HG02938 (cell line): Measurements from ENCODE around the gene WDR81.
"Not testable (repeated sequence)": the region's sequence is repeated elsewhere in the genome, so short reads cannot be mapped to it uniquely, and the experiment has no call there.

ENCODE experiments used
- ATAC-seq: cut with Tn5 transposase; IDR thresholded peaks from one replicate; pipeline ENCODE4 v1.9.1; 2021; ENCODE audit warnings: mild to moderate bottlenecking, moderate library complexity; ENCODE audit not compliant: unreplicated experiment

The WDR81 gene

GRCh38 chr17:1753767-1754429 is 29.4 kb downstream of the WDR81 start:
- ATAC-seq: no peak

DNA sequence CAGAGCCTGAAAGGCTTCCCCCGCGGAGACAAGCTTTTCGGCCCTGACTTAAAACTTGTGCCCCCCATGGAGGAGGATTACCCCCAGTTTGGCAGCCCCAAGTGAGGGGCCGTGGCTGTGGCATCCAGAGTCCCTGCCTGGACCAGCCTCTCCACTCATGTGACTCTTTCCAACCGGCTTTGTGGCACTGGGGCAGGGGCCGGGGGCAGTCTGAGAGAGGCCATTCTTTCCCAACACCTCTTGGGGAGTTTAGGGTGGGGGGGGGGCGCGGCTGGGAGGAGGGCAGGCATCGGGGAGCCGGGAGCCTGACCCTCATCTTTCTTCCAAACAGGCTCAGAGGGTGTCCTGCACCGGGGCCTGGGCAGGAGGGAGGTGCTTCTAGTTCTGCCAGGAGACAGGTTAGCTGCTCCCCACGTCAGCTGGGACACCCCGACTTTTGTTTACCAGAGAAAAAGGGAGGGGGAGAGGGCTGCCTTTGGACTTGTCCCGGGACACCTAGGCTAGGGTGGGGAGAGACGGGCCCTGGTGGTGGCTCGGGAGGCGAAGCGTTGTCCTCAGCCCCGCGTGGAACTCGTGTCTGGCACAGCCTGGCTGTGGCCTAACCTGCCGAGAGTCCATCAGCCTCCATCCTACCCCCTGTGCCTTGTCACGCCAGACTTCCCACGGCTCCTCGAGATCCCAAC is 30.1 kb downstream of the WDR81 start:
- no peak for ATAC-seq

DNA sequence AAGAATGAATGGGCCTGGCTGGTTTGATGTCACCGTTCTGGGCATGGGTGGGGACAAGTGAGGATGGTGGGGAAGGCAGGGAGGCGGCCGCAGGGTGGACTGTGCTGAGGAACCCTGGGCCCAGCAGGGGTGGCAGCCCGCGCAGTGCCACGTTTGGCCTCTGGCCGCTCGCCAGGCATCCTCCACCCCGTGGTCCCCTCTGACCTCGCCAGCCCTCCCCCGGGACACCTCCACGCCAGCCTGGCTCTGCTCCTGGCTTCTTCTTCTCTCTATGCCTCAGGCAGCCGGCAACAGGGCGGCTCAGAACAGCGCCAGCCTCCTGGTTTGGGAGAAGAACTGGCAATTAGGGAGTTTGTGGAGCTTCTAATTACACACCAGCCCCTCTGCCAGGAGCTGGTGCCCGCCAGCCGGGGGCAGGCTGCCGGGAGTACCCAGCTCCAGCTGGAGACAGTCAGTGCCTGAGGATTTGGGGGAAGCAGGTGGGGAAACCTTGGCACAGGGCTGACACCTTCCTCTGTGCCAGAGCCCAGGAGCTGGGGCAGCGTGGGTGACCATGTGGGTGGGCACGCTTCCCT is 30.8 kb downstream of the WDR81 start:
- no peak for ATAC-seq

GRCh38 chr17:1755827-1756262 is 31.3 kb downstream of the WDR81 start:
- ATAC-seq: no peak

DNA sequence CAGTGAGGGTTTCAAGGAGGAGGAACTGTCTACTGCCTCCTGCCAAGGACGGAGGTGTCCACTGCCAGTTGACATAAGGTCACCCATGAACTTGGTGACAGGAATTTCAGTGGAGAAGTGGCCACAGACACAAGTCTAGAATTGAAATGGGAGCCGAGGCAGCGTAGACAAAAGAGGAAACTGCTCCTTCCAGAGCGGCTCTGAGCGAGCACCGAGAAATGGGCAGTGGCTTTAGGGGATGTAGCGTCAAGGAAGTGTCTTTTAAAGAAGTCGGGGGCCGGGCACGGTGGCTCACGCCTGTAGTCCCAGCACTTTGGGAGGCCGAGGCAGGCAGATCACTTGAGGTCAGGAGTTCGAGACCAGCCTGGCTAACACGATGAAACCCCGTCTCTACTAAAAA is 34.3 kb downstream of the WDR81 start:
- ATAC-seq: no peak

DNA sequence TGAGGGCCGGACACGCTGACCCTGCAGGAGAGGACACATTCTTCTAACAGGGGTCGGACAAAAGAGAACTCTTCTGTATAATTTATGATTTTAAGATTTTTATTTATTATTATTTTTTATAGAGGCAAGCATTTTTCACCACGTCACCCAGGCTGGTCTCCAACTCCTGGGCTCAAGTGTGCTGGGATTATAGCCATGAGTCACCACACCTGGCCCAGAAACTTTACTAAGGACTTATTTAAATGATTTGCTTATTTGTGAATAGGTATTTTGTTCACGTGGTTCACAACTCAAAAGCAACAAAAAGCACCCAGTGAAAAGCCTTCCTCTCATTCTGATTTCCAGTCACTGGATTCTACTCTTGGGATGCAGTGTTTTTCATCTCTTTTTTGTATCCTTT is 35.0 kb downstream of the WDR81 start:
- ATAC-seq: no peak

DNA sequence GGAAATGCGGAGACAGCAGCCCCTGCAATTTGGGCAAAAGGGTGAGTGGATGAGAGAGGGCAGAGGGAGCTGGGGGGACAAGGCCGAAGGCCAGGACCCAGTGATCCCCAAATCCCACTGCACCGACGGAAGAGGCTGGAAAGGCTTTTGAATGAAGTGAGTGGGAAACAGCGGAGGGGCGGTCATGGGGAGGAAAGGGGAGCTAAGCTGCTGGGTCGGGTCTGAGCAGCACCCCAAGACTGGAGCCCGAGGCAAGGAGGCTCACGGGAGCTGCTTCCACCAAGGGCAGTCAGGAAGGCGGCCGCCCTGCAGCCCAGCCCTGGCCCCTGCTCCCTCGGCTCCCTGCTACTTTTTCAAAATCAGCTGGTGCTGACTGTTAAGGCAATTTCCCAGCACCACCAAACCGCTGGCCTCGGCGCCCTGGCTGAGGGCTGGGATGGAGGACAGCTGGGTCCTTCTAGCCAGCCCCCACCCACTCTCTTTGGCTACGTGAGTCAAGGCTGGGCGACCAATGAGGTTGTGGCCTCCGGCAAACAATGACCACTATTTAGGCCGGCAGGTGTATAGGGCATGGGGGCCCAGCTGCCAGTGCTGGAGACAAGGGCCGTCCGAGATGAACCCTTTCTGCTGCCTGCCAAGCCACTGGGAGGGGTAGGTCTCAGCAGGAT is 37.9 kb downstream of the WDR81 start:
- ATAC-seq: no peak

DNA sequence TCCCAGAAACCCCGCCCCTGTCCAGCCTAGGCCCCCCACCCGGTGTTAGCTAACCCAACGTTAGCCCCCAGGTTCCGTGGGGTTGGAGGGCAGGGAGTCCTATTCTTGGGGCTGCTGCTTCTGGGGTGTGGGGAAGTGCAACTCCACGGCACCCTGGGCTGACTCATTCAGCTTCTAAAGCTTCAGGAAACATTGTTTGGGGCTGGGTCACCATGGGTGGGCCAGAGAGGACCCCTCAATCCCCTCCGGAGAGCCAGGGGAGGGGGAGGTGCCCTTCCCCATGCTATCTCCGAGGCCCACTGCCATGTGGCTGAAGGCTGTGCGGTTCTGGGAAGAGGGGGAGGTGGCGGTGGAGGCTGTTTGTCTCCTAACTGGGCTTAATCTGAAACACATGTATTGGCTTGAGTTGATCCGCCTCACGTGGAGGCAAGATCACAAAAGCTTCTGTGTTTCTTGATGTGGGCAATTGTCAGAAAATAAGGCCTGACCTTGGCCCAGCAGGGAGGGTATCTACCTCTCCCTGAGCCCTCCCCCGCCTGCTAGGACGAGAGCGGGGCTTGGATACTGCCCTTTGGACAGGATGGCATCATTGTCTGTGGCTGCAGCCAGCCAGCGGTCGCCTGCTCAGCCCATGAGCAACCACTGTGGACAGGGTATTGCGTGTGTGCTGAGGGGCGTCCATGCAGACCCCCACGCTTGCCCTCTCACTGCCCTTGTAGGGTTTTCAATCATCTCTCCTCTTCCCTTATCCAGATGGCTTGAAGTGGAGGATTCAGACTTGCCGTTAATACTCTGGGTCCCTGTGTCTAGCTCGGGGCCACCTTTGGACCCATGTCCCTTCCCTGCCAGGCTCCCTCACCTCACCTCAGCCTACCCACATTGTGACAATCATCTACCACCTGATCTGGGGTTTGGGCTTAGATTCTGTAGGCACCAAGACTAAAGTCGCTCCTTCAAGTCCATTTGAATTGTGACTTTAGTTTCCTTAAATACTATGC is 38.7 kb downstream of the WDR81 start:
- no peak for ATAC-seq

DNA sequence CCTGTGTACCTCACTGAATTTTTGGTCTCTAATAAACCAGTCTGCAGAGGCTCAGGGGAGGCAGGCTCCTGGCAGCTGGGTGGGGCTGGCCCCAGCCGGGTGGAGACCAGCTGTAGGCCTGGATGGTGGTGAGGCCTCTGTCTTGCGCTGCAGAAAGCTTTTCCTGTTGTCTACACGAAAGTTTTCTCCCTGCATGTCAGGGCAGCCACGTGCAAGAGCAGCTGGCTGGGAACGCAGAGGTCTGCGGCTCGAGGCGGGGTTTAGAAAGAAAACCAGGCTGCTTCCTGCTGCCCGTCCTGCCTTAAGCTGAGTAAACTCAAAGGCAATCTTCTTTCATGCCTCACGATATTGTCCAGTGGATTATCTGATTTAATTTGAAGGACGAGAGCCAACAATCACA is 39.8 kb downstream of the WDR81 start:
- ATAC-seq: no peak

- ATAC-seq: not testable (repeated sequence)
Observed at GRCh38 chr17:1764705-1765104, 40.2 kb downstream of the WDR81 start.

GRCh38 chr17:1765576-1765975 is 41.1 kb downstream of the WDR81 start:
- ATAC-seq: no peak

DNA sequence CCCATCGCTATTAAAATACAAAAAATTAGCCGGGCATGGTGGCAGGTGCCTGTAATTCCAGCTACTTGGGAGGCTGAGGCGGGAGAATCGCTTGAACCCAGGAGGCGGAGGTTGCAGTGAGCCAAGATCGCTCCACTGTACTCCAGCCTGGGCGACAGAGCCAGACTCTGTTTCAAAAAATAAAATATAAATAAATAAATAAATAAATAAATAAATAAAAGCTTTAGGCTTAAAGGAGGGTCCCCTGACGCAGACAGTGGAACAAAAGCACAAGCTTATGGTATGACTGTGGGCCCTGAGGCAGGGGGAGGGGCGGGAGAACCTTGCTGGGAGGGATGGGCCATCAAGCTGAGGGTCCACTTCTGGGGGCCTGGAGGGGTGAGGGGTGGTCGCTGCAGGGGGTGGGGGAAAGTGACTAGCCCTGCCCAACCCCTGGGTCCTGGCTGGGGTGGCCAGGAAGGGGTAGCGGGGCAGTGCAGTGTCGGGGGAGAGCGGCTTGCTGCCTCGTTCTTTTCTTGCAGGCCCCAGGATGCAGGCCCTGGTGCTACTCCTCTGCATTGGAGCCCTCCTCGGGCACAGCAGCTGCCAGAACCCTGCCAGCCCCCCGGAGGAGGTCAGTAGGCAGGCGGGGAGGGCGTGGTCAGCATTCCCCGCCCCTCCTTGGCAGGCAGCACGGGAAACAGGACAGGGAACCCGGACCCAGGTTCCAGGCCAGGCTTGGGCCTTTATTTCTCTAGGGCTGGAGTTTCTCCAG is 42.1 kb downstream of the WDR81 start:
- ATAC-seq: no peak

GRCh38 chr17:1767358-1767757 is 42.9 kb downstream of the WDR81 start:
- no peak for ATAC-seq

DNA sequence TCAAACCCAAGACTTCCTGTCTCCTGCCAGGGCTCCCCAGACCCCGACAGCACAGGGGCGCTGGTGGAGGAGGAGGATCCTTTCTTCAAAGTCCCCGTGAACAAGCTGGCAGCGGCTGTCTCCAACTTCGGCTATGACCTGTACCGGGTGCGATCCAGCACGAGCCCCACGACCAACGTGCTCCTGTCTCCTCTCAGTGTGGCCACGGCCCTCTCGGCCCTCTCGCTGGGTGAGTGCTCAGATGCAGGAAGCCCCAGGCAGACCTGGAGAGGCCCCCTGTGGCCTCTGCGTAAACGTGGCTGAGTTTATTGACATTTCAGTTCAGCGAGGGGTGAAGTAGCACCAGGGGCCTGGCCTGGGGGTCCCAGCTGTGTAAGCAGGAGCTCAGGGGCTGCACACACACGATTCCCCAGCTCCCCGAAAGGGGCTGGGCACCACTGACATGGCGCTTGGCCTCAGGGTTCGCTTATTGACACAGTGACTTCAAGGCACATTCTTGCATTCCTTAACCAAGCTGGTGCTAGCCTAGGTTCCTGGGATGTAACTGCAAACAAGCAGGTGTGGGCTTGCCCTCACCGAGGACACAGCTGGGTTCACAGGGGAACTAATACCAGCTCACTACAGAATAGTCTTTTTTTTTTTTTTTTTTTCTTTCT is 45.4 kb downstream of the WDR81 start:
- ATAC-seq: no peak

DNA sequence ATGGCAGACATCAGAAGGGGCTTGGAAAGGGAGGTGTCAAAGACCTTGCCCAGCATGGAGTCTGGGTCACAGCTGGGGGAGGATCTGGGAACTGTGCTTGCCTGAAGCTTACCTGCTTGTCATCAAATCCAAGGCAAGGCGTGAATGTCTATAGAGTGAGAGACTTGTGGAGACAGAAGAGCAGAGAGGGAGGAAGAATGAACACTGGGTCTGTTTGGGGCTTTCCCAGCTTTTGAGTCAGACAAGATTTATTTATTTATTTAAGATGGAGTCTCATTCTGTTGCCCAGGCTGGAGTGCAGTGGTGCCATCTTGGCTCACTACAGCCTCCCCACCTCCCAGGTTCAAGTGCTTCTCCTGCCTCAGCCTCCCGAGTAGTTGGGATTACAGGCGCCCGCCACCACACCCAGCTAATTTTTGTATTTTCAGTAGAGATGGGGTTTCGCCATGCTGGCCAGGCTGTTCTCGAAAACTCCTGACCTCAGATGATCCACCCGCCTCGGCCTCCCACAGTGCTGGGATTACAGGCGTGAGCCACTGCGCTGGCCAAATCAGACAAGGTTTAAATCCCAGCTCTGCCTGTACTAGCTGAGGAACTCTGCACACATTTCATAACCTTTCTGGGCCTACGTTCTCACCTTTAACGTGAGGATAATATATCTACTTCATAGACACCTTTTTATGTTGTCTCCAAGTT is 48.6 kb downstream of the WDR81 start:
- ATAC-seq: not testable (repeated sequence)

- no peak for ATAC-seq
Observed at GRCh38 chr17:1773696-1774181, 49.2 kb downstream of the WDR81 start.

DNA sequence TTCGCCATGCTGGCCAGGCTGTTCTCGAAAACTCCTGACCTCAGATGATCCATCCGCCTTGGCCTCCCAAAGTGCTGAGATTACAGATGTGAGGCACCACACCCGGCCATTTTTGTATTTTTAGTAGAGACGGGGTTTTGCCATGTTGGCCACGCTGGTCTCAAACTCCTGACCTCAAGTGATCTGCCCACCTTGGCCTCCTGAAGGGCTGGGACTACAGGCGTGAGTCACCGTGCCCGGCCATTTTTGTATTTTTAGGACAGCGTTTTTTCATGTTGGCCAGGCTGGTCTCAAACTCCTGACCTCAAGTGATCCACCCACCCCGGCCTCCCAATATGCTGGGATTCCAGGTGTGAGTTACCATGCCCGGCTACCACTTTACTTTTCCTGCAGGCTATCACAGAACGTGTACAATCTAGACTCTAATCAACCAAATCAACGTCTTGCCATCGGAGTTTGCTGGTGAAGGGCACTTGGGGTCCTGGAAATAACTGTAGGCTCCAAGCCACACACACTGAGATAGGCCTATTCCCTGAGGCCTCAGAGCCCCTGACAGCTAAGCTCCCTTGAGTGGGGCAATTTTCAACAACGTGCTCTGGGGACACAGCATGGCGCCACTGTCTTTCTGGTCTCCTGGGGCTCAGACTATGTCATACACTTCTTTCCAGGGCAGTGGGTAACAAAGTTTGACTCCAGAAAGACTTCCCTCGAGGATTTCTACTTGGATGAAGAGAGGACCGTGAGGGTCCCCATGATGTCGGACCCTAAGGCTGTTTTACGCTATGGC is 50.1 kb downstream of the WDR81 start:
- no peak for ATAC-seq

GRCh38 chr17:1776328-1776727 is 51.8 kb downstream of the WDR81 start:
- ATAC-seq: no peak
